Measurements from ENCODE around the gene RGCC.

The RGCC gene

DNA sequence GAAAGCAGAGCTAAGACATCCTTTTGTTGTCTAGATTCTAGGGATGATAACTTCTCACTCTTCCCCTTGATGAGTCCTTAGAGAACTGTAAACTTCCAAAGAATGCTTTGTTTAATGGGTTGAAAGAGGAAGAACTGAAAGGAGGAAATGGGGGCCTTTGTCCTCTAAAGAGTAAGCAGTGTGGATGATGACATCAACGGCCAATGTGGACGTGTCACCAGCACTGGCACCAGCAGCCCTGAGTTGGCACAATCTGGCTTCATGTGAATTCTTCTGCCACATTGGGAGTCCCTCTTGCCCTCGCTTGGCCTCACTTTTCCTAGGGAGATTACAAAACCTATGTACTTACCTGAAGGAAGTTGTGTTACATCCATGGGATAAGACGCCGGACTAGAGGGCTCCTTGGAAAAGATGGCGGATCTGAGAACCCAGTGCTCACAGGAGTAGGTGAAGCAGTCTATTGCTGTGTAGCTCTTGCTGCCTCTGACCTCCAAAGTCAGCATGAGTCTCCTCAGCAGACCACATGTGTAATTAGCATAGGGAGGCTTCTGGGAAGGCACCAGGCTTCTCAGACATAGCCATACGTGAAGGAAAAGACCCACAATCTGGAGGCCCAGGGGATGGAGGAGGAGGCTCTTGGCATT is 62.8 kb downstream of the RGCC start:
- no peak for DNase-seq
